Lower leg skin (tissue), 4 donors: ENCODE data around the gene PFKFB4. TPM values are rescaled to one million over a fixed set of nuclear protein-coding genes. Genes with fewer than 3 reads are reported as not detected.

ENCODE experiments used
- DNase-seq, 2 donors: peaks; one replicate each; pipeline ENCODE4 v3.0.0-alpha.2; 2019; ENCODE audit warnings: low spot score in 2 of 2
- H3K4me3 ChIP-seq: fragments of 200-600 bp; sonication (generic); 2 replicates; pipeline ENCODE4 v1.5.1; 2017; ENCODE audit warnings: mild to moderate bottlenecking, low read depth; ENCODE audit not compliant: poor library complexity, severe bottlenecking
- POLR2A ChIP-seq, 2 donors: fragments of 450-650 bp; IDR thresholded peaks; one replicate each; pipeline ENCODE4 v1.6.1; 2016 to 2017; ENCODE audit warnings: antibody characterized with exemption in 2 of 2, mild to moderate bottlenecking in 1 of 2, moderate library complexity in 1 of 2
- whole genome bisulfite sequencing, 2 donors: methylation state at CpG; one replicate each; pipeline ENCODE4 v1.1.5; 2018; 5-methylcytosine and 5-hydroxymethylcytosine counted together
- intact Hi-C: fragments of 100-400 bp; cut with DNase I; formaldehyde crosslinking; loops from one replicate; pipeline ENCODE4 v1.15.0; 2023; ENCODE audit warnings: low total_unique reads
- total RNA-seq, 4 donors: library from RNA; depleted of rRNA; stranded (reverse); fragments of >200 nt; gene quantifications; one replicate each; pipeline ENCODE4 v1.1.0, GENCODE V29; 2016
- TF ChIP-seq, protein P1 (sequence below), 3 donors: fragments of 450-650 bp; IDR thresholded peaks; one replicate each; pipeline ENCODE4 v1.5.1; 2016; ENCODE audit warnings: antibody characterized with exemption in 3 of 3, mild to moderate bottlenecking in 3 of 3, moderate library complexity in 2 of 3

PFKFB4 gene
- total RNA-seq, 4 donors from 2014 or later: 3.7 to 8.8 (median 6.4) TPM

DNA sequence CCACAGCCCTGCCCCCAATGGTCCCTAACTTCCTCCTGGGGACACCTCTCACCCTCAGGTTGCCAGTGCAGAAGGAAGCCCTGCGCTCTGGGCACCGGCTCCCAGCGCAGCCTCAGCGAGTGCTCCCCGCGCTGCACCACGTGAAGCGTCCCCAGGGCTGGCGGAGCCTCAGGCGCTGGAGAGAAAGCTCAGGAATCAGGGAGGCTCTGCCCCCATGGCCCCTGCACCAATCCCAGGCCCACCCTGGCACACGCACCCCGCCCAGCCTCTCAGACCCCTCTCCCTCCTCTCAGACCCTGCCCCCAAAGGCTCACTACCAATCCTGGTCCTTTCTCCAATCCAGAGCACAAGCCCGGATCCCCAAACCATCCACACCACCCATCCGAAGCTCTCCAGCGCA, 31.6 kb upstream of the PFKFB4 start:
- intact Hi-C loops: no loop called here
- WGBS, 2 donors: 77% methylated on average over 13 to 15 of the region's 15 CpGs

DNA sequence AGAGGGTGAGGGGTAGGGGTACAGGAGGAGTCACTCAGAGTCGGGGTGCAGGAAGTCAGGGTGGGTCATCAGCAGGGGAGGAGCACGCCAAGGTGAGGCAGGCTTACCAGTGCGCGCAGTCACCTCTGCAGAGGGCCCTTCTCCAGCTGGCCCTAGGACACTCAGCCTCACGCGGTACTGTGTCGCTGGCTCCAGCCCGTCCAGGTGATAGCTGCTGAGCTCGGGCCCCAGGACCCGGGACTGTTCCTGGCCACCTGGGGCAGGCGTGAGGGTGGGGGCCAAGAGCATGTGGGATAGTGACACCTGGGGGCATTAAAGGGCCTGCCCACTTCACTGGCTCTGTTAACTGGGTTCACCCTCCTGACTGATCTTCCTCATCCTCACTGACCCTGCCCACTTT, 31.1 kb upstream of the PFKFB4 start:
- intact Hi-C loops: no loop called here
- no peak overlapping the region for H3K4me3 ChIP-seq
- DNase-seq: no peak
- WGBS, 2 donors: 77 to 79% methylated on average over 8 to 11 of the region's 11 CpGs
- TF ChIP-seq POLR2A (IDR thresholded peaks at IDR 0.05): no peak
- TF ChIP-seq, protein P1, sequence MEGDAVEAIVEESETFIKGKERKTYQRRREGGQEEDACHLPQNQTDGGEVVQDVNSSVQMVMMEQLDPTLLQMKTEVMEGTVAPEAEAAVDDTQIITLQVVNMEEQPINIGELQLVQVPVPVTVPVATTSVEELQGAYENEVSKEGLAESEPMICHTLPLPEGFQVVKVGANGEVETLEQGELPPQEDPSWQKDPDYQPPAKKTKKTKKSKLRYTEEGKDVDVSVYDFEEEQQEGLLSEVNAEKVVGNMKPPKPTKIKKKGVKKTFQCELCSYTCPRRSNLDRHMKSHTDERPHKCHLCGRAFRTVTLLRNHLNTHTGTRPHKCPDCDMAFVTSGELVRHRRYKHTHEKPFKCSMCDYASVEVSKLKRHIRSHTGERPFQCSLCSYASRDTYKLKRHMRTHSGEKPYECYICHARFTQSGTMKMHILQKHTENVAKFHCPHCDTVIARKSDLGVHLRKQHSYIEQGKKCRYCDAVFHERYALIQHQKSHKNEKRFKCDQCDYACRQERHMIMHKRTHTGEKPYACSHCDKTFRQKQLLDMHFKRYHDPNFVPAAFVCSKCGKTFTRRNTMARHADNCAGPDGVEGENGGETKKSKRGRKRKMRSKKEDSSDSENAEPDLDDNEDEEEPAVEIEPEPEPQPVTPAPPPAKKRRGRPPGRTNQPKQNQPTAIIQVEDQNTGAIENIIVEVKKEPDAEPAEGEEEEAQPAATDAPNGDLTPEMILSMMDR (IDR thresholded peaks at IDR 0.05): no peak

More for the DNA sequence above, 31.6 kb upstream of the PFKFB4 start:
- TF ChIP-seq, protein P1 (IDR thresholded peaks at IDR 0.05): no peak
- TF ChIP-seq POLR2A (IDR thresholded peaks at IDR 0.05): no peak
- no peak overlapping the region for H3K4me3 ChIP-seq
- DNase-seq: no peak

DNA sequence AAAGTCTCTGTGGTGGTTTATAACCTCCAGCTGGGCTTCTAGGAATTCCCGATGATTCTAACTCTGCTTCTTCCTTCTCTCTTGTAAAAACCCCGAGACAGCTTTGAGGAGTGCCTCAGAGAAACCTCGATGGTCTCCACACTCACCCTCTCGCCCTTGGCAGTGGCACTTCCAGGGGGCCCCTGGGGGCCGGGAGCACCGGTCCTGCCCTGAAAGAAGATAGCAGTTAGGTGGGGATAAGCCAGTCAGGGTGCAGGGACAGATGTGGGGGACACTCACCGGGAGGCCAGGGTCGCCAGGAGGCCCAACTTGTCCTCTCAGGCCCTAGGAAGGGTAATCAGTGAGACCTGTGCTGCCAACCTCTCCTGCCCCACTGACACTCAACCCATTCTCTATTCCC, 28.8 kb upstream of the PFKFB4 start:
- WGBS, 2 donors: 87 to 91% methylated on average over 8 of the region's 8 CpGs
- no peak for DNase-seq
- TF ChIP-seq POLR2A (IDR thresholded peaks at IDR 0.05): no peak
- TF ChIP-seq, protein P1 (IDR thresholded peaks at IDR 0.05): no peak
- no peak overlapping the region for H3K4me3 ChIP-seq
- intact Hi-C loops: no loop called here

DNA sequence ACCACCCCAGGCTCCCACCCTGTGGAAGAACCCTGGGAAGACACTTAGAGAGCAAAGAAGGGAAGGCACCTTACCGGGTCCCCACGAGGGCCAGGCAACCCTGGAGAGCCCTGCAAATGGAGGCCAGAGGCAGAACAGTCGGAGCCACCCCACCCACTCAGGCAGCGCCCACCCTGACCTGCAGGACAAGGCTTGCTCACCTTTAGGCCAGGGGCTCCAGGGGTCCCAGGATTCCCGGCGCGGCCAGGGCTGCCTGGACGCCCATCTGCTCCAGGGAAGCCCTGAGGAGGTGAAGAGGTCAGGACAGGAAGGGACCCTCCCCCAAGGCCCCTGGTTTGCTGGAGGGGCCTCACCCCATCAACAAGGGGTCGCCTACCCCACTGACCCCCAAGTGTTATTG, 28.2 kb upstream of the PFKFB4 start:
- no peak for TF ChIP-seq POLR2A (IDR thresholded peaks at IDR 0.05)
- TF ChIP-seq, protein P1 (IDR thresholded peaks at IDR 0.05): no peak

DNA sequence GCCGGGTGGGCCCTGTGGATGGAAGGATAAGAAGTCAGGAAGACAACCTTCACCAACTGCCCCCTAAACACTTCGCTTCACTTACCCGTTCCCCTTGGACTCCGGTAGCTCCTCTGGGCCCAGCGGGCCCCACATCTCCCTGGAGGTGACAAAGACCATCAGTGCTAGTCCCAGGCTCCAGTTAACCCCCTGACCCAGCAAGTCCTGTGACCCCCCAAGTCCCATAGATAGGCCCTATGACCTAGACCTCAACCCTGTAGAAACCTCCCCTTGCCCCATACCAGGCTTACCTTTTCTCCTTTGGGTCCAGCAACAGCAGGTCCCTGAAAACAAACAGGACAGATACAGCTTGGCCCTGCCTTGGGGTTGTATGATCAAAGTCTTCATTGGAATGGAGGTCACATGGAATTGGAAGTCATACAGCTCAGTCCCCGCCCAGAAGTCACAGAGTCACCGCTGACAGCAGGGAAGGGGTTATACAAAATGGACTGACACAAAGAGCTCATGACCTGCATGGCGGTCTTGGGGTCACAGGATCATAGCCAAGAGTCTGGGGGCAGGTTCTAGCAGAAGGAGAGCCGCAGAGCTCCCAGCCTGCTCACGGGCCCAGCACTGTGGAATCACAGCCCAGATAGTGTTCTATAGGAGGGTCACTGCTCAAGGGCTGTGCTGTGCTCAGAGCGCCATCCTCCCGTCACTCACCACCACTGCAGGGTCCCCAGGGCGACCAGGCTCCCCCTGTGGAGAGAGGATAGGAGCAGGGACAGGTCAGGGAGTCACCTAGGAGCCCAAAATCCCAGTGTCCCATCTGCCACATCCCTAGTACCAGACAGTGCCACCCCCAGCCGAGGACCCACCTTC, 25.2 kb upstream of the PFKFB4 start:
- WGBS, 2 donors: 84 to 88% methylated on average over 11 to 14 of the region's 14 CpGs
- no peak overlapping the region for H3K4me3 ChIP-seq
- intact Hi-C loops: no loop called here
- TF ChIP-seq, protein P1 (IDR thresholded peaks at IDR 0.05): no peak
- TF ChIP-seq POLR2A (IDR thresholded peaks at IDR 0.05): no peak
- no peak for DNase-seq

More for the DNA sequence above, 28.2 kb upstream of the PFKFB4 start:
- H3K4me3 ChIP-seq: no peak overlapping the region
- WGBS, 2 donors: 85 to 90% methylated on average over 9 of the region's 9 CpGs
- intact Hi-C loops: no loop called here
- DNase-seq: no peak
